GM12874 (cell line): Measurements from ENCODE around the gene TCIRG1.

Experiments
- TF ChIP-seq, protein P1 (sequence below): IDR thresholded peaks from 2 replicates; pipeline ENCODE4 v1.5.1; 2011; ENCODE audit warnings: low read depth, mild to moderate bottlenecking, control low read depth, low read length, moderate library complexity; ENCODE audit not compliant: insufficient read depth

TCIRG1 gene

DNA sequence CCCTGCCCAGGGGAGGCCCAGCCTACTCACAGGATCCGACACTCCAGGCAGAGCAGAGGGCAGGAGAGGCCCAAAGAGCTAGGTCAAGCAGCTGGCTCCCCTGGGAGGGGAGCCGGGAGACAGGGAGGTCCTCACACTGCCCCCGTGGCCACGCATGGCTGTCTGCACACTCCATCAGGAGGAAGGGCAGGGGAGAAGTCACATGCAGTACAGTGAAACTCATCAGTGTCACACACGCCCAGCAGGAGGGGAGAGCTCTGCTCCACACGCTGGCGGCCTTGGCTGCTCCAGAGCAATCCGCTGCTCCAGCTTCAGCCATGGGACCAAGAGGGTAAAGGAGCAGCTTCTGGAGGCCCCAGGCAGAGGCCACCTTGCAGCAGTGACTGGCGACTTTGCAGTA is 14.3 kb downstream of the TCIRG1 start:
- TF ChIP-seq, protein P1, sequence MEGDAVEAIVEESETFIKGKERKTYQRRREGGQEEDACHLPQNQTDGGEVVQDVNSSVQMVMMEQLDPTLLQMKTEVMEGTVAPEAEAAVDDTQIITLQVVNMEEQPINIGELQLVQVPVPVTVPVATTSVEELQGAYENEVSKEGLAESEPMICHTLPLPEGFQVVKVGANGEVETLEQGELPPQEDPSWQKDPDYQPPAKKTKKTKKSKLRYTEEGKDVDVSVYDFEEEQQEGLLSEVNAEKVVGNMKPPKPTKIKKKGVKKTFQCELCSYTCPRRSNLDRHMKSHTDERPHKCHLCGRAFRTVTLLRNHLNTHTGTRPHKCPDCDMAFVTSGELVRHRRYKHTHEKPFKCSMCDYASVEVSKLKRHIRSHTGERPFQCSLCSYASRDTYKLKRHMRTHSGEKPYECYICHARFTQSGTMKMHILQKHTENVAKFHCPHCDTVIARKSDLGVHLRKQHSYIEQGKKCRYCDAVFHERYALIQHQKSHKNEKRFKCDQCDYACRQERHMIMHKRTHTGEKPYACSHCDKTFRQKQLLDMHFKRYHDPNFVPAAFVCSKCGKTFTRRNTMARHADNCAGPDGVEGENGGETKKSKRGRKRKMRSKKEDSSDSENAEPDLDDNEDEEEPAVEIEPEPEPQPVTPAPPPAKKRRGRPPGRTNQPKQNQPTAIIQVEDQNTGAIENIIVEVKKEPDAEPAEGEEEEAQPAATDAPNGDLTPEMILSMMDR = no peak

DNA sequence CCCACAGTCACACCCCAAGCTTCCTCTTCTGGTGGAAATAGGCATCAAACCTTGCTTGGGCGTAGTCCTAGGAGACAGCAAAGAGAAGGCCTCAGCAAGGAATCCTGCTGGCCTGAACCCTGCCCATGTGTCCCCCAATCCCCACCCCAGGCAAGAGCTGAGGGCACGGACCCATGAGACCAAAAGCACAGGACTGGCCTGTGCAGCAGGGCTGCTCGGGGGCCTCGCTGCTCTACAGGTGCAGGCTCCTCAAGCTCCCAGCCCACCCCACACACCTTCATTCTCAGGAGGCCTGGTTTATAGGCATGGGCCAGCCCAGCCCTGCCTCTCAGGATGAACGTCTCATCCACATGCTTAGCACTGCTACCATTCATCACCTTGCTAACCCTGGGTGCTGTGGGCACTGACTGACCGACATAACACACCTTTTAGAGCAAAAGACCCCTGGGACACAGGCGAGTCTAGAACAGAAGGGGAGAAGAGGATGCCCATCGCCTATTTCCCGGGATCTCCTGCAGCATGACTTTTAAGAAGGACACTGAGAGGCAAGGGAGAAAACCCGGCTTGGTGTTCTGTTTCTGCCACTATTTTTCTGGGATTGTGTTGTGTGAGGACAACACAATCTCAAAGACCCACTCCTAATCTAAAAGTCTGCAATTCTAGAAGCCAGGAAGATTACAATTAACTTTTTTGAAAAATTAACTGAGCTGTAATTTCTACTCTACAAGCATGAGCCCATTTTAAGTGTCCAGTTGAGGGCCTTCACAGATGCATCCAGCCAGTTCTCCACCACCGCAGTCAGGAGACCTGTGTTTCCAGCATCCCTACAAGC is 15.4 kb downstream of the TCIRG1 start:
- TF ChIP-seq, protein P1 = no peak

DNA sequence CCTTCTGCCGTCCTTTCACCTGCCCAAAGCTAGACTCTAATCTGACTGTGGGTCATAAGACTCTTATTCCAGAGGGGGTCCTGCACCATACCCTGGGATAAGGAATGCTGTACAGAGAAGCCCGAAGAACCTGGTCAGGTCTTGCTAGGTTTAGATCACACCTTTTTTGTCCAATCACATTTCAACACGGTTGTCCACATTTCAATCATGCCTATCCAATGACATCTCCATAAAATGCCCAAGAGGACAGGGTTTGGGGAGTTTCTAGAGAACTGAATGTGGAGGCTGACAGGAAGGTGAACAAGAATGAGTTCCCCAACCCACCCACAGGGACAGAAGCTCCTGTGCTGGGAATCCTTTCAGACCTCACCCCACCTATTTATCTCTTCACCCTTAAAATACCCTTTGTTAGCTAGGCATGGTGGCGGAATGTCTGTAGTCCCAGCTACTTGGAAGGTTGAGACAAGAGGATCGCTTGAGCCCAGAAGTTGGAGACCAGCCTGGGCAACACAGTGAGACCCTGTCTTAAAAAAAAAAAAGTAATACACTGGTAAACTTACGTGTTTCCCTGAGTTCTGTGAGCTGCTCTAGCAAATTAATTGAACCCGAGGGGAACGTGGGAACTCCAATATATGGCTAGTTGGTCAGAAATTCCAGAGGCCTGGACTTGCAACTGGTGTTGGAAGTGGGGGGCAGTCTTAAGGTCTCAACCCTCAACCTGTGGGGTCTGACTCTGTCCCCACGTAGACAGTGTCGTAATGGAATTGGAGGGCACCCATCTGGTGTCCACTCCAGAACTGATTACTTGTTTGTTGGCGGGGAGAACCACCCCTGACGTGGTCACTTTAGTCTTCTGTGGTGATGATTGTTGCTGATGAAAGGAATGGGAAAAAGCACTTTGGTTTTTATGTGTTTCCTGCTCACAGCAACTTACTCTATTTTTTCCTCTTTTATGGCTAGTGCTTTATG is 17.8 kb downstream of the TCIRG1 start:
- TF ChIP-seq, protein P1 = no peak

DNA sequence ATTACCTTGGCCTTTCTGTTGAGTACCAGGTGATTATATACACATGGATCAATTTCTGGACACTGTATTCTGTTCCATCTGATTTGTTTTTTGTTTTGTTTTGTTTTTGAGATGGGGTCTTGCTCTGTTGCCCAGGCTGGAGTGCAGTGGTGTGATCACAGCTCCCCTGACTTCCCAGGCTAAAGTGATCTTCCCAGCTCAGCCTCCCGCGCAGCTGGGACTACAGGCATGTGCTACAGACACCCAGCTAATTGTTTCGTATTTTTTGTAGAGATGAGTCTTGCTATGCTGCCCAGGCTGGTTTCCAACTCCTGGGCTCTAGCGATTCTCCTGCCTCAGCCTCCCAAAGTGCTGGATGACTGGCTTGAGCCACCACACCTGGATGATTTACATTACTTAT is 19.0 kb downstream of the TCIRG1 start:
- TF ChIP-seq, protein P1 = no peak

DNA sequence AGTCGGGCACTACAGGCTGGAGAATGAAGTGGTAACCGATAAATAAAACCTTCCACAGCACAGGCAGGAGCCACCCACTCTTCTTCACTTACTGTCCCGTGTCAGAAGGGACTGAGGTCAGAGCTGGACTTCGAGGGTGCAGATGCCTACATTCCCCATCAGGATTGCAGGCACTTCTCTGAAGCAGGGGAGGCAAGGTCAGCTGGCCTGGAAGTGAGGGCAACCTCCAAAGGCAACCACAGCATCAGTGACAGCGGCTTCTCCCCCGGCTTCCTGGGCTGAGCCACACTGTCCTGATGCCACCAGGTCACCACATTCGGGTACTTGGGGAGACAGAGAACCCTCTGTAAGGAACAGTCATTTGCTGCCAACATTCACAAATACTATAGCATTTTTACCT is 22.7 kb downstream of the TCIRG1 start:
- TF ChIP-seq, protein P1 = no peak

DNA sequence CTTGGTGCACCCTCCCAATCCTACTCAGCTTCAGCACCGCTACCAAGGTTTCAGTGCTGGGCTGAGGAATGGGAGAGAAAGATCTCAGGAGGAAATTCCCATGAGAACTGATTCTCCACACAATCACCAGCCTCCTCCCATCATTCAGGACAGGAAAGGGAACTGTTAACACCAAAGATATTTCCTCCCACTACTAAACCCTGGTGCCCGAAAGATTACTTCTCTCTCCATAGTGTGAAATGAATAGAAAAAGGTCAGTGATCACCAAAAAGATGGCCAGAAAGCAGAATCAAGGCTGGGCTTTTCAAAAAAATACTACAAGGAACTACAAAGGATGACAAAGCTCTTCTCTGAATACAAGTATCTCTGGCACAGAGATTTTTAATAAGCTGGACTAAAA is 26.1 kb downstream of the TCIRG1 start:
- TF ChIP-seq, protein P1 = no peak

DNA sequence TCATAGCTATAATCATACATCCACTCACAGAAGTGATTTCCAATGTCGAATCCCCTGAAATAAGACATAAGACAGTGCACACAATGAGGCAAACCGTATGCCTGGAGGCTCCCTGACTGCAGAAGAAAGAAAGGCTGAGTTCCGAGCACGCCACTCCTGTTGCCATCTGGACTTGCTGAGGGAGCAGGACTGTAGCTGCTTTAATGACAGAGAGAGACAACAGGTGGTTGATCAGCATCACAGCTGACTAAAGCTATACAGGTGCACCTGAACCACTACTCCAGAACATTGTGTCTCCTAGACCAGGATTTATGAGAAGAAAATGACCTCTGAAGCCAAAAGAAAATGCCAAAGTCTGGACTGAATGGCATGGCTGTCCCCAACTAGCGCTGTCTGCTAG is 27.0 kb downstream of the TCIRG1 start:
- TF ChIP-seq, protein P1 = no peak
